BLaER1 treated with 17β-estradiol and CSF1 and Interleukin-3, amounts not matched to agents 10 nM and 100 nM (cell line): ENCODE measurements around the gene ZNF425.

Experiments used
- H3K27ac ChIP-seq, 11 experiments: shearing (Covaris generic); formaldehyde crosslinking; 2 replicates each; pipeline ENCODE4 v1.8.1; 2022
- H3K27me3 ChIP-seq, 11 experiments: shearing (Covaris generic); formaldehyde crosslinking; 2 replicates each; pipeline ENCODE4 v1.8.1; 2022
- H3K36me3 ChIP-seq, 11 experiments: shearing (Covaris generic); formaldehyde crosslinking; 2 replicates each; pipeline ENCODE4 v1.8.1; 2022
- H3K4me1 ChIP-seq, 10 experiments: shearing (Covaris generic); formaldehyde crosslinking; 2 replicates each; pipeline ENCODE4 v1.8.1; 2022
- H3K4me2 ChIP-seq, 11 experiments: shearing (Covaris generic); formaldehyde crosslinking; 2 replicates each; pipeline ENCODE4 v1.8.1; 2022
- H3K4me3 ChIP-seq, 10 experiments: shearing (Covaris generic); formaldehyde crosslinking; 2 replicates each; pipeline ENCODE4 v1.8.1; 2022
- H3K9ac ChIP-seq, 11 experiments: shearing (Covaris generic); formaldehyde crosslinking; 2 replicates each; pipeline ENCODE4 v1.8.1; 2022
- H3K9me3 ChIP-seq, 11 experiments: shearing (Covaris generic); formaldehyde crosslinking; replicated peaks in 1 of 11; 2 replicates each; pipeline ENCODE4 v1.8.1; 2022
- H4K20me1 ChIP-seq, 11 experiments: shearing (Covaris generic); formaldehyde crosslinking; 2 replicates each; pipeline ENCODE4 v1.8.1; 2022
- Cebpa-rat ChIP-seq, 11 experiments: shearing (Covaris generic); IDR thresholded peaks; 2 replicates each; pipeline ENCODE4 v1.8.1; 2022

The ZNF425 gene

GRCh38 chr7:149060156-149060555 is 66.0 kb downstream of the ZNF425 start:
- Histone ChIP-seq H3K27ac (0 out of 22 replicates have a peak overlapping the region, but pooled peaks of 1 of the 11 experiments have one; percentile 13), H3K4me2 (peak overlapping the region in 1 of 11 experiments; percentile 10; a peak in 1 of 22 replicates), H3K27me3 (no peaks in the 10 kb centered on the region), H3K4me3 (no peak overlapping the region), H3K9me3 (peaks cover 0 to 1% (median 0%) of the 10 kb centered on the region in 11 experiments; a peak in 2 of 22 replicates), H3K9ac (no peak overlapping the region), H4K20me1 (no peaks in the 10 kb centered on the region), H3K36me3 (no peaks in the 10 kb centered on the region), H3K4me1 (peaks cover 23 to 41% (median 29%) of the 10 kb centered on the region in 10 experiments)
- no peak for TF ChIP-seq Cebpa-rat (IDR thresholded peaks at IDR 0.05)

- no peaks in the 10 kb centered on the region for H4K20me1 ChIP-seq
- H3K9me3 ChIP-seq = peaks cover 0 to 4% (median 0%) of the 10 kb centered on the region in 11 experiments; a peak in 4 of 22 replicates
- no peak overlapping the region for H3K4me2 ChIP-seq
- H3K27me3 ChIP-seq = no peaks in the 10 kb centered on the region
- no peak for TF ChIP-seq Cebpa-rat (IDR thresholded peaks at IDR 0.05)
- no peak overlapping the region for H3K9ac ChIP-seq
- no peak overlapping the region for H3K4me3 ChIP-seq
- H3K4me1 ChIP-seq = no peaks in the 10 kb centered on the region
- H3K27ac ChIP-seq = no peak overlapping the region
- H3K36me3 ChIP-seq = no peaks in the 10 kb centered on the region
Observed at GRCh38 chr7:149053885-149054284, 72.2 kb downstream of the ZNF425 start.

DNA sequence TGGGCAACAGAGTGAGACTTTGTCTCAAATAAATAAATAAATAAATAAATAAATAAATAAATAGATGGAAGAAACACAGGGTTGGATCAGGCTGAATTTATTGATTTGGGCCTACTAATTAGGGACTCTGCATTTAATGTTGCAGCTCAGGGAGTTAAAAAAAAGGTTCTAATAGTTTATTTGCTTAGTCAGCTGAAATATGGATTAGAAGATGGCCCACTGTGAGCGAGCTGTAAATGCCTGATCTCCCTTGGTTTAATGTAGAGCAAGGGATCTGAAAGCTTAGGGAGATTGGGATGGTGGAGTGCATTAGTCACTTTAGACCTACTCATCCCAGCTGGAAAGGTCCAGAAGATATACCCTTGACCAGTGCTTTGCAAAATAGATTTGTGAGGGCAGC is 72.7 kb downstream of the ZNF425 start:
- no peak overlapping the region for H3K27ac ChIP-seq
- no peaks in the 10 kb centered on the region for H3K36me3 ChIP-seq
- no peak overlapping the region for H3K4me3 ChIP-seq
- H3K27me3 ChIP-seq = no peaks in the 10 kb centered on the region
- no peak for TF ChIP-seq Cebpa-rat (IDR thresholded peaks at IDR 0.05)
- peaks cover 0 to 7% (median 0%) of the 10 kb centered on the region in 11 experiments; a peak in 4 of 22 replicates for H3K9me3 ChIP-seq
- H4K20me1 ChIP-seq = no peaks in the 10 kb centered on the region
- H3K9ac ChIP-seq = no peak overlapping the region
- no peaks in the 10 kb centered on the region for H3K4me1 ChIP-seq
- H3K4me2 ChIP-seq = no peak overlapping the region
